Gastroesophageal sphincter (tissue), 4 donors: ENCODE measurements around the gene NUMA1. TPM values are rescaled to one million over a fixed set of nuclear protein-coding genes. Genes with fewer than 3 reads are reported as not detected.

Experiments
- ATAC-seq: fragments of 150-250 bp; one replicate; pipeline ENCODE4 v1.9.1; 2016; ENCODE audit warnings: mild to moderate bottlenecking, moderate library complexity
- H3K27ac ChIP-seq, 4 donors: fragments of 200-600 bp; sonication (generic) in 3 of 4; 1 replicate in 3 of 4; 2 replicates in 1 of 4; pipeline ENCODE4 v1.5.1; 2016 to 2019
- H3K27me3 ChIP-seq: fragments of 200-600 bp; sonication (generic); one replicate; pipeline ENCODE4 v1.5.1; 2019
- H3K36me3 ChIP-seq, 2 donors: fragments of 200-600 bp; sonication (generic); one replicate each; pipeline ENCODE4 v1.5.1; 2019; ENCODE audit warnings: control low read depth in 1 of 2
- H3K4me1 ChIP-seq, 3 donors: fragments of 200-600 bp; sonication (generic); 1 replicate in 2 of 3; 2 replicates in 1 of 3; pipeline ENCODE4 v1.5.1; 2016 to 2019; ENCODE audit warnings: control low read depth in 2 of 3
- H3K4me3 ChIP-seq, 2 donors: fragments of 200-600 bp; sonication (generic); one replicate each; pipeline ENCODE4 v1.5.1; 2019; ENCODE audit warnings: mild to moderate bottlenecking in 1 of 2, moderate library complexity in 1 of 2
- H3K9me3 ChIP-seq, 3 donors: fragments of 200-600 bp; sonication (generic); one replicate each; pipeline ENCODE4 v1.5.1; 2017 to 2019; ENCODE audit warnings: control low read depth in 2 of 3
- EP300 ChIP-seq: sonication (generic); formaldehyde crosslinking; IDR thresholded peaks from one replicate; pipeline ENCODE4 v1.6.1; 2017; ENCODE audit warnings: antibody characterized with exemption, mild to moderate bottlenecking
- POLR2A ChIP-seq, 2 donors: fragments of 450-650 bp; IDR thresholded peaks; one replicate each; pipeline ENCODE4 v1.6.1; 2017; ENCODE audit warnings: antibody characterized with exemption in 2 of 2, mild to moderate bottlenecking in 2 of 2, moderate library complexity in 1 of 2
- POLR2AphosphoS5 ChIP-seq: sonication (generic); formaldehyde crosslinking; IDR thresholded peaks from one replicate; pipeline ENCODE4 v1.6.1; 2017; ENCODE audit warnings: antibody characterized with exemption
- WGBS, 2 donors: methylation state at CpG; one replicate each; pipeline ENCODE4 v1.1.5; 2018; ENCODE audit warnings: low coverage in 1 of 2; 5-methylcytosine and 5-hydroxymethylcytosine counted together
- total RNA-seq, 4 donors: library from RNA; depleted of rRNA; stranded (reverse); fragments of >200 nt; gene quantifications; one replicate each; pipeline ENCODE4 v1.1.0, GENCODE V29; 2016
- TF ChIP-seq, protein P1 (sequence below), 4 experiments: fragments of 200-600 bp in 2 of 4; fragments of 450-650 bp in 2 of 4; sonication (generic) in 1 of 4; IDR thresholded peaks; one replicate each; pipeline ENCODE4 v1.5.1; 2017 to 2019; ENCODE audit warnings: antibody characterized with exemption in 4 of 4, mild to moderate bottlenecking in 2 of 4, moderate library complexity in 2 of 4

The NUMA1 gene
- total RNA-seq, 4 donors from 2014 or later, result 235 to 370 (median 290) TPM

DNA sequence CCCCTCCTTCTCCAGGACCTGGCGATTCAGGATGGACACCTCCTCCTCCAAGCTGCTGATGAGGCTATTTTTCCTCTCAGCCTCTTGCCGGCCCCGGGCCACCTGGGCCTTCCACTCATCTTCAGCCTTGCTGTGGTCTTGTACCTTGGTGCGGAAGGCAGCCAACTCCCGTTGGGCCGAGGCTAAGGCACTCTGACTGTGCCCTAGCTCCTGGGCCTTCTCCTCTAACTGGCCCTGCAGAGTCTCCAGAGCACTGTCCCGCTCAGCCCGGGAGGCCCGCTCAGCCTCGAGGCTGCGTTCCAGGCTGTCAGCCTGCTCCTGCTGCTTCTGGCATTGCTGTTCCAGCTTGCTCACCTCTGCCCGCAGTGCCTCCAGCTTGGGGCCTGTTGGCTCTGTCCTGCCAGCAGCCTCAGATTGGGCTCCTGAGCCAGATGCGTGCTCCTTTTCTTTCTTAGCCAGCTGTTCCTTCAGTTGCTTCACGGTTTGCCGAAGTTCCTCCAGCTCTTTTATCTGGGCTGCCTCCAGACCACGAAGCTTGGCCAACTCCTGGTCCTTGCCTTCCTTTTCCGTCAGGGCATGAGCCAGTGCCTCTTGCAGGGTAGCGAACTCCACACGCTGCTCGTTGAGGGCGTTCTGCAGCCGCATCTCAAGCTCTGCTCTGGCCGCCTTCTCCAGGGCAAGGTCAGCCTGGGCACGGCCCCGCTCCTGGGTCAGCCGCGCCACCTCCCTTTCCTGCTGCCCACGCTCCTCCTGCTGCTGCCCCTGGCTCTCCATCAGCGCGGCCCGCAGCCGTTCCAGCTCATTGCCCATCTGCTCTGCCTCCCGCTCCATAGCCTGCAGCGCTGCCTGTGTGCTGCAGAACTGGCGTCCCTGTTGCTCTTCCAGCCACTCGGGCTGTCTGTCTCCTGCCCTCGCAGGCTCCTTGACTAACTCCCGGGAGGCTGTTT, 66.3 kb downstream of the NUMA1 start:
- TF ChIP-seq, protein P1, sequence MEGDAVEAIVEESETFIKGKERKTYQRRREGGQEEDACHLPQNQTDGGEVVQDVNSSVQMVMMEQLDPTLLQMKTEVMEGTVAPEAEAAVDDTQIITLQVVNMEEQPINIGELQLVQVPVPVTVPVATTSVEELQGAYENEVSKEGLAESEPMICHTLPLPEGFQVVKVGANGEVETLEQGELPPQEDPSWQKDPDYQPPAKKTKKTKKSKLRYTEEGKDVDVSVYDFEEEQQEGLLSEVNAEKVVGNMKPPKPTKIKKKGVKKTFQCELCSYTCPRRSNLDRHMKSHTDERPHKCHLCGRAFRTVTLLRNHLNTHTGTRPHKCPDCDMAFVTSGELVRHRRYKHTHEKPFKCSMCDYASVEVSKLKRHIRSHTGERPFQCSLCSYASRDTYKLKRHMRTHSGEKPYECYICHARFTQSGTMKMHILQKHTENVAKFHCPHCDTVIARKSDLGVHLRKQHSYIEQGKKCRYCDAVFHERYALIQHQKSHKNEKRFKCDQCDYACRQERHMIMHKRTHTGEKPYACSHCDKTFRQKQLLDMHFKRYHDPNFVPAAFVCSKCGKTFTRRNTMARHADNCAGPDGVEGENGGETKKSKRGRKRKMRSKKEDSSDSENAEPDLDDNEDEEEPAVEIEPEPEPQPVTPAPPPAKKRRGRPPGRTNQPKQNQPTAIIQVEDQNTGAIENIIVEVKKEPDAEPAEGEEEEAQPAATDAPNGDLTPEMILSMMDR (IDR thresholded peaks at IDR 0.05), result no peak
- TF ChIP-seq POLR2AphosphoS5 (no peak), EP300 (no peak), POLR2A (IDR thresholded peaks at IDR 0.05) (no peak)
- no peaks in the 10 kb centered on the region for H3K27me3 ChIP-seq
- ATAC-seq, result no peak
- no peak overlapping the region for H3K4me3 ChIP-seq
- whole genome bisulfite sequencing, 2 donors, result 79 to 82% methylated on average over 9 to 16 of the region's 38 CpGs
- H3K27ac ChIP-seq, result peak overlapping the region in 3 of 4 donors; percentile 58 to 71 (median 66)
- H3K9me3 ChIP-seq, result no peaks in the 10 kb centered on the region
- peaks cover under 1 to 100% of the 10 kb centered on the region in 2 donors for H3K36me3 ChIP-seq
- H3K4me1 ChIP-seq, result peaks cover 4 to 57% (median 29%) of the 10 kb centered on the region in 3 donors

- 20 to 49% methylated on average over 5 to 19 of the region's 33 CpGs for WGBS, 2 donors
- H3K36me3 ChIP-seq, result peaks cover 0 to 100% of the 10 kb centered on the region in 2 donors
- H3K4me3 ChIP-seq, result no peak overlapping the region
- H3K27me3 ChIP-seq, result no peaks in the 10 kb centered on the region
- H3K27ac ChIP-seq, result peak overlapping the region in 3 of 4 donors; percentile 58 to 71 (median 66)
- TF ChIP-seq EP300 (no peak), POLR2AphosphoS5 (peak; percentile 55)
- TF ChIP-seq, protein P1 (IDR thresholded peaks at IDR 0.05), result peak in 3 of 4 experiments; percentile 7 to 34 (median 23)
- peak; percentile 82 for ATAC-seq
- H3K4me1 ChIP-seq, result peaks cover 4 to 57% (median 29%) of the 10 kb centered on the region in 3 donors
- no peaks in the 10 kb centered on the region for H3K9me3 ChIP-seq
These were observed 67.2 kb downstream of the NUMA1 start for GRCh38 chr11:72012897-72013721.

GRCh38 chr11:72012091-72012630, 68.2 kb downstream of the NUMA1 start:
- H3K27me3 ChIP-seq, result no peaks in the 10 kb centered on the region
- no peaks in the 10 kb centered on the region for H3K9me3 ChIP-seq
- H3K4me1 ChIP-seq, result peaks cover 4 to 57% (median 29%) of the 10 kb centered on the region in 3 donors
- TF ChIP-seq POLR2A (IDR thresholded peaks at IDR 0.05) (no peak), EP300 (no peak), POLR2AphosphoS5 (no peak)
- TF ChIP-seq, protein P1 (IDR thresholded peaks at IDR 0.05), result no peak
- H3K36me3 ChIP-seq, result peaks cover 0 to 100% of the 10 kb centered on the region in 2 donors
- WGBS, 2 donors, result no CpG with 5 or more reads among the region's 5 CpGs
- ATAC-seq, result no peak
- H3K4me3 ChIP-seq, result no peak overlapping the region
- H3K27ac ChIP-seq, result peak overlapping the region in 3 of 4 donors; percentile 58 to 71 (median 66)

DNA sequence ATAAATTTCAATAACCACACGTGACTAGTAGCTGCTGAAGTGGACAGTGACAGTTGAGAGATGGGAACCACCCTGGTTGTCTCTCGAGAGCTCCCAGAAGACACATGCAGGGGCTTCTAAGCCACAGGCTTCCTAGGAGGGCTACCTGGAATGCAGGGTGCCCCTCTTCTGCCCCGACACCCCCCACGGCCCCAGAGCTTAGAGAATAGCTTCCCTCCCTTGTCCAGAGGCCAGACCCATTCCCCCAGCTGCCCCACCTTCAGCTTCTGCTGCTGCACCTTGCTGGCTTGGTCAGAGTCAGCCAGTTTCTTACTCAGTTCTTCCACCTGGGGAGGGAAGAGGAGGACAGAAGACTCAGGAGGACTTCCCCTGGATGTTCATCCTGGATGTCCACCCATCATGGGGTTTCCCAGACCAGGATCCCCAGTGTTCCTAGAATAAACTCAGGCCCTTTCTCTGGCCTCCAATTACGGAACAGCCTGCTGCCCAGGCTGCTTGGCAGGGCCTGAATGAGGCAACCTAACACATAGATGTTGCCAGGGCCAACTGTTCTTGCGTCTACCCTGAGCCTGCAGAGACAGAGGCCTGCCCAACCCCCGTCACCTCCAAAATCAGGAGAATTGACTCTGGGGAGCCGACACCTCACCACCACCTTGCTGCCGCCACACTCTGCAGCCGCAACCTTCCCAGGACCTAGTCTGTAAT, 69.7 kb downstream of the NUMA1 start:
- WGBS, 2 donors, result 40 to 60% methylated on average over 2 of the region's 10 CpGs
- no peaks in the 10 kb centered on the region for H3K9me3 ChIP-seq
- TF ChIP-seq POLR2A (IDR thresholded peaks at IDR 0.05) (no peak), POLR2AphosphoS5 (peak; percentile 3)
- no peak overlapping the region for H3K4me3 ChIP-seq
- peaks cover 0 to 100% of the 10 kb centered on the region in 2 donors for H3K36me3 ChIP-seq
- H3K27me3 ChIP-seq, result no peaks in the 10 kb centered on the region
- peaks cover 4 to 56% (median 29%) of the 10 kb centered on the region in 3 donors for H3K4me1 ChIP-seq
- H3K27ac ChIP-seq, result peak overlapping the region in 2 of 4 donors; percentile 5 to 71
- ATAC-seq, result no peak
